ENCODE results near the gene STK36. TPM values are rescaled to one million over a fixed set of nuclear protein-coding genes. Genes with fewer than 3 reads are reported as not detected.

The STK36 gene
- total RNA-seq, 1 donor from 2014 or later, result 17.6 TPM

- intact Hi-C loops (cut with micrococcal nuclease), result loop anchor here (1.0 to 5.0 kb wide), 16 partner anchors 11 to 938 kb away; partner anchors contain the start of genes AAMP, CNOT9, DNAJB2 and GMPPA
Measured at GRCh38 chr2:218659258-218659987, 12.5 kb upstream of the STK36 start, which contains the start of the genes BCS1L and ZNF142. TSS of gene BCS1L (plus strand) at chr2:218659683. CDS start at chr2:218660988, 1,305 bp downstream. TSS of gene ZNF142 (minus strand) at chr2:218659623. CDS start at chr2:218656429, 3,194 bp downstream.

GRCh38 chr2:218659988-218660358, 11.9 kb upstream of the STK36 start:
- intact Hi-C loops (cut with micrococcal nuclease), result loop anchor here (1.0 to 5.0 kb wide), 16 partner anchors 12 to 937 kb away; partner anchors contain the start of genes AAMP, CNOT9, DNAJB2 and GMPPA

GRCh38 chr2:218662377-218662776, 9.5 kb upstream of the STK36 start:
- intact Hi-C loops (cut with micrococcal nuclease), result no loop called here

GRCh38 chr2:218662827-218663226, 9.1 kb upstream of the STK36 start:
- intact Hi-C loops (cut with micrococcal nuclease), result no loop called here

GRCh38 chr2:218663901-218664300, 8.0 kb upstream of the STK36 start:
- intact Hi-C loops (cut with micrococcal nuclease), result no loop called here

- intact Hi-C loops (cut with micrococcal nuclease), result no loop called here
Measured at GRCh38 chr2:218664653-218665052, 7.2 kb upstream of the STK36 start.

GRCh38 chr2:218671097-218671653, 711 bp upstream of the STK36 start:
- intact Hi-C loops (cut with micrococcal nuclease), result loop anchor here (1.0 to 5.0 kb wide), 7 partner anchors 226 to 826 kb away; partner anchors contain the start of genes AAMP, ARPC2, CNPPD1 and DNPEP

- intact Hi-C loops (cut with micrococcal nuclease), result no loop called here
Measured at GRCh38 chr2:218679119-218679518, 7.2 kb downstream of the STK36 start.

- intact Hi-C loops (cut with micrococcal nuclease), result no loop called here
Measured at GRCh38 chr2:218680061-218680460, 8.2 kb downstream of the STK36 start.

GRCh38 chr2:218687400-218688060, 15.6 kb downstream of the STK36 start:
- intact Hi-C loops (cut with micrococcal nuclease), result loop anchor here (1.0 kb wide), 4 partner anchors 15 to 386 kb away; partner anchors contain the start of genes BCS1L, RNF25, STK36 and ZNF142

- intact Hi-C loops (cut with micrococcal nuclease), result no loop called here
Measured at GRCh38 chr2:218691234-218691633, 19.3 kb downstream of the STK36 start.

- intact Hi-C loops (cut with micrococcal nuclease), result no loop called here
Measured at GRCh38 chr2:218694405-218695145, 22.7 kb downstream of the STK36 start.

- intact Hi-C loops (cut with micrococcal nuclease), result no loop called here
Measured at GRCh38 chr2:218698885-218699284, 27.0 kb downstream of the STK36 start.

- intact Hi-C loops (cut with micrococcal nuclease), result no loop called here
Measured at GRCh38 chr2:218701806-218702205, 29.9 kb downstream of the STK36 start.

- intact Hi-C loops (cut with micrococcal nuclease), result no loop called here
Measured at GRCh38 chr2:218703341-218703740, 31.5 kb downstream of the STK36 start.

GRCh38 chr2:218708086-218708485, 36.2 kb downstream of the STK36 start:
- intact Hi-C loops (cut with micrococcal nuclease), result no loop called here

GRCh38 chr2:218709908-218710307, 38.0 kb downstream of the STK36 start:
- intact Hi-C loops (cut with micrococcal nuclease), result loop anchor here (1.0 to 5.0 kb wide), 18 partner anchors 38 to 887 kb away; partner anchors contain the start of genes AAMP, ARPC2, BCS1L and CHPF

GRCh38 chr2:218710334-218710686, 38.4 kb downstream of the STK36 start:
- intact Hi-C loops (cut with micrococcal nuclease), result loop anchor here (1.0 to 5.0 kb wide), 18 partner anchors 38 to 887 kb away; partner anchors contain the start of genes AAMP, ARPC2, BCS1L and CHPF

GRCh38 chr2:218710687-218711549, 39.0 kb downstream of the STK36 start, which contains the start of gene TTLL4:
TSS of gene TTLL4 (plus strand) at chr2:218710835. CDS start at chr2:218737677, 26,842 bp downstream.
- intact Hi-C loops (cut with micrococcal nuclease), result loop anchor here (1.0 to 5.0 kb wide), 20 partner anchors 22 to 886 kb away; partner anchors contain the start of genes AAMP, ARPC2, BCS1L and CHPF

- intact Hi-C loops (cut with micrococcal nuclease), result loop anchor here (1.0 to 5.0 kb wide), 6 partner anchors 22 to 831 kb away; partner anchors contain the start of genes CHPF, CNPPD1, NHEJ1 and ZFAND2B
Measured at GRCh38 chr2:218711550-218711929, 39.7 kb downstream of the STK36 start.

Data from T-helper 1 cell treated with Interleukin-12 subunit alpha and Interleukin-12 subunit beta and Interleukin-4 antibody, amounts not matched to agents 30 ng/mL and 1 ng/mL, for 36 hours (primary cell).